ENCODE measurements around the gene SLC6A7. TPM values are rescaled to one million over a fixed set of nuclear protein-coding genes. Genes with fewer than 3 reads are reported as not detected.

SLC6A7 gene
- total RNA-seq, 2 experiments from 2014 or later, result not detected

- DNase-seq, result no peak
- H3K36me3 Mint-ChIP-seq (ENCODE audit: low read depth), result no peaks in the 10 kb centered on the region
- H3K27ac Mint-ChIP-seq, result no peak overlapping the region
- peaks cover 26% of the 10 kb centered on the region for H3K27me3 Mint-ChIP-seq
- POLR2A ChIA-PET, result interaction anchor here (1.1 kb wide), 1 partner anchor 820 kb away, joined by 4 read pairs; no protein-coding TSS in a partner anchor
- H3K4me1 Mint-ChIP-seq, result no peaks in the 10 kb centered on the region
- H3K9me3 Mint-ChIP-seq, result no peaks in the 10 kb centered on the region
- no peak overlapping the region for H3K4me3 Mint-ChIP-seq
- CTCF ChIA-PET, result no interaction called here
Measured at GRCh38 chr5:150195736-150196485, 6.0 kb downstream of the SLC6A7 start.

- ChIA-PET POLR2A (interaction anchor here (1.1 kb wide), 1 partner anchor 820 kb away, joined by 4 read pairs; no protein-coding TSS in a partner anchor), CTCF (no interaction called here)
- Mint-ChIP-seq H3K27me3 (peaks cover 23% of the 10 kb centered on the region), H3K4me3 (no peak overlapping the region), H3K36me3 (ENCODE audit: low read depth) (no peaks in the 10 kb centered on the region), H3K4me1 (no peaks in the 10 kb centered on the region), H3K9me3 (no peaks in the 10 kb centered on the region), H3K27ac (no peak overlapping the region)
- DNase-seq, result no peak
Measured at GRCh38 chr5:150196514-150196913, 6.7 kb downstream of the SLC6A7 start.

GRCh38 chr5:150196986-150197385 lies 7.1 kb downstream of the SLC6A7 start:
- Mint-ChIP-seq H3K4me3 (no peak overlapping the region), H3K4me1 (no peaks in the 10 kb centered on the region), H3K9me3 (no peaks in the 10 kb centered on the region), H3K27me3 (peaks cover 18% of the 10 kb centered on the region), H3K36me3 (ENCODE audit: low read depth) (no peaks in the 10 kb centered on the region), H3K27ac (no peak overlapping the region)
- CTCF ChIA-PET, result no interaction called here
- POLR2A ChIA-PET, result interaction anchor here (1.1 kb wide), 1 partner anchor 821 kb away, joined by 4 read pairs; no protein-coding TSS in a partner anchor
- no peak for DNase-seq

- ChIA-PET CTCF (no interaction called here), POLR2A (no interaction called here)
- DNase-seq, result no peak
- Mint-ChIP-seq H3K36me3 (ENCODE audit: low read depth) (no peaks in the 10 kb centered on the region), H3K9me3 (no peaks in the 10 kb centered on the region), H3K27ac (no peak overlapping the region), H3K4me1 (no peaks in the 10 kb centered on the region), H3K4me3 (no peak overlapping the region), H3K27me3 (peaks cover 13% of the 10 kb centered on the region)
Measured at GRCh38 chr5:150197476-150197875, 7.6 kb downstream of the SLC6A7 start.

- Mint-ChIP-seq H3K4me1 (no peaks in the 10 kb centered on the region), H3K36me3 (ENCODE audit: low read depth) (no peaks in the 10 kb centered on the region), H3K27ac (no peak overlapping the region), H3K9me3 (no peaks in the 10 kb centered on the region), H3K27me3 (peaks cover 15% of the 10 kb centered on the region), H3K4me3 (no peak overlapping the region)
- DNase-seq, result no peak
- ChIA-PET POLR2A (no interaction called here), CTCF (no interaction called here)
Measured at GRCh38 chr5:150202501-150202900, 12.6 kb downstream of the SLC6A7 start.

- Mint-ChIP-seq H3K4me3 (no peak overlapping the region), H3K9me3 (no peaks in the 10 kb centered on the region), H3K27ac (no peak overlapping the region), H3K36me3 (ENCODE audit: low read depth) (no peaks in the 10 kb centered on the region), H3K4me1 (peaks cover 8% of the 10 kb centered on the region), H3K27me3 (peaks cover 27% of the 10 kb centered on the region)
- CTCF ChIA-PET, result no interaction called here
- no peak for DNase-seq
- POLR2A ChIA-PET, result no interaction called here
Measured at GRCh38 chr5:150203832-150204589, 14.1 kb downstream of the SLC6A7 start.

GRCh38 chr5:150204590-150204960 lies 14.7 kb downstream of the SLC6A7 start:
- ChIA-PET POLR2A (no interaction called here), CTCF (interaction anchor here (0.8 kb wide), 1 partner anchor 10 kb away, joined by 4 read pairs; no protein-coding TSS in a partner anchor)
- H3K9me3 Mint-ChIP-seq, result no peaks in the 10 kb centered on the region
- peaks cover 27% of the 10 kb centered on the region for H3K27me3 Mint-ChIP-seq
- no peak overlapping the region for H3K4me3 Mint-ChIP-seq
- H3K27ac Mint-ChIP-seq, result no peak overlapping the region
- no peaks in the 10 kb centered on the region for H3K36me3 Mint-ChIP-seq (ENCODE audit: low read depth)
- H3K4me1 Mint-ChIP-seq, result peaks cover 12% of the 10 kb centered on the region
- DNase-seq, result no peak

- Mint-ChIP-seq H3K27me3 (peaks cover 22% of the 10 kb centered on the region), H3K9me3 (no peaks in the 10 kb centered on the region), H3K27ac (no peak overlapping the region), H3K4me1 (peaks cover 12% of the 10 kb centered on the region), H3K4me3 (no peak overlapping the region), H3K36me3 (ENCODE audit: low read depth) (no peaks in the 10 kb centered on the region)
- ChIA-PET POLR2A (no interaction called here), CTCF (interaction anchor here (0.6 to 1.8 kb wide), 3 partner anchors 11 to 132 kb away, joined by 3 to 5 read pairs (median 3); no protein-coding TSS in a partner anchor)
- DNase-seq, result no peak
Measured at GRCh38 chr5:150206098-150206778, 16.4 kb downstream of the SLC6A7 start.

GRCh38 chr5:150206779-150207115 lies 16.9 kb downstream of the SLC6A7 start:
- H3K4me3 Mint-ChIP-seq, result no peak overlapping the region
- H3K9me3 Mint-ChIP-seq, result no peaks in the 10 kb centered on the region
- CTCF ChIA-PET, result interaction anchor here (1.8 kb wide), 1 partner anchor 11 kb away, joined by 5 read pairs; no protein-coding TSS in a partner anchor
- peaks cover 12% of the 10 kb centered on the region for H3K4me1 Mint-ChIP-seq
- H3K27ac Mint-ChIP-seq, result no peak overlapping the region
- H3K36me3 Mint-ChIP-seq (ENCODE audit: low read depth), result no peaks in the 10 kb centered on the region
- no peak for DNase-seq
- H3K27me3 Mint-ChIP-seq, result peaks cover 22% of the 10 kb centered on the region
- POLR2A ChIA-PET, result no interaction called here

GRCh38 chr5:150208187-150209098 lies 18.6 kb downstream of the SLC6A7 start:
- Mint-ChIP-seq H3K4me1 (peaks cover 12% of the 10 kb centered on the region), H3K4me3 (no peak overlapping the region), H3K9me3 (no peaks in the 10 kb centered on the region), H3K36me3 (ENCODE audit: low read depth) (no peaks in the 10 kb centered on the region), H3K27me3 (peaks cover 22% of the 10 kb centered on the region), H3K27ac (no peak overlapping the region)
- no peak for DNase-seq
- ChIA-PET CTCF (no interaction called here), POLR2A (no interaction called here)

GRCh38 chr5:150209099-150209635 lies 19.3 kb downstream of the SLC6A7 start:
- no peaks in the 10 kb centered on the region for H3K9me3 Mint-ChIP-seq
- ChIA-PET CTCF (interaction anchor here (0.6 kb wide), 1 partner anchor 9 kb away, joined by 3 read pairs; no protein-coding TSS in a partner anchor), POLR2A (no interaction called here)
- no peaks in the 10 kb centered on the region for H3K36me3 Mint-ChIP-seq (ENCODE audit: low read depth)
- H3K27ac Mint-ChIP-seq, result no peak overlapping the region
- peaks cover 12% of the 10 kb centered on the region for H3K4me1 Mint-ChIP-seq
- no peak for DNase-seq
- peaks cover 22% of the 10 kb centered on the region for H3K27me3 Mint-ChIP-seq
- H3K4me3 Mint-ChIP-seq, result no peak overlapping the region

- Mint-ChIP-seq H3K4me3 (no peak overlapping the region), H3K4me1 (peaks cover 12% of the 10 kb centered on the region), H3K36me3 (ENCODE audit: low read depth) (no peaks in the 10 kb centered on the region), H3K9me3 (no peaks in the 10 kb centered on the region), H3K27ac (no peak overlapping the region), H3K27me3 (peaks cover 22% of the 10 kb centered on the region)
- no peak for DNase-seq
- CTCF ChIA-PET, result no interaction called here
- POLR2A ChIA-PET, result no interaction called here
Measured at GRCh38 chr5:150210644-150211043, 20.8 kb downstream of the SLC6A7 start.
